Coronary artery (tissue), 2 donors: Measurements from ENCODE around the gene CPXM2.

Experiments
- DNase-seq: peaks from one replicate; pipeline ENCODE4 v3.0.0-alpha.2; 2017; ENCODE audit warnings: low spot score
- H3K27ac ChIP-seq, 2 donors: fragments of 200-600 bp; sonication (generic); one replicate each; pipeline ENCODE4 v1.5.1; 2016 to 2019
- H3K4me3 ChIP-seq: fragments of 200-600 bp; sonication (generic); 2 replicates; pipeline ENCODE4 v1.5.1; 2016; ENCODE audit warnings: mild to moderate bottlenecking, moderate library complexity
- CTCF ChIP-seq: fragments of 200-600 bp; sonication (generic); IDR thresholded peaks from one replicate; pipeline ENCODE4 v1.5.1; 2019; ENCODE audit warnings: antibody characterized with exemption

The CPXM2 gene

GRCh38 chr10:123760356-123761037, 131.1 kb downstream of the CPXM2 start:
- TF ChIP-seq CTCF, result no peak
- DNase-seq, result no peak
- Histone ChIP-seq H3K4me3 (no peak overlapping the region), H3K27ac (no peak overlapping the region)

GRCh38 chr10:123759501-123760031, 132.0 kb downstream of the CPXM2 start:
- TF ChIP-seq CTCF, result no peak
- H3K27ac ChIP-seq, result no peak overlapping the region
- no peak overlapping the region for H3K4me3 ChIP-seq
- DNase-seq, result no peak

GRCh38 chr10:123759041-123759440, 132.6 kb downstream of the CPXM2 start:
- no peak overlapping the region for H3K4me3 ChIP-seq
- no peak for TF ChIP-seq CTCF

GRCh38 chr10:123757853-123758252, 133.8 kb downstream of the CPXM2 start:
- Histone ChIP-seq H3K4me3 (no peak overlapping the region), H3K27ac (no peak overlapping the region)
- TF ChIP-seq CTCF, result no peak
- no peak for DNase-seq

More at GRCh38 chr10:123759041-123759440, 132.6 kb downstream of the CPXM2 start:
- no peak for DNase-seq
- H3K27ac ChIP-seq, result no peak overlapping the region

GRCh38 chr10:123755061-123755460, 136.5 kb downstream of the CPXM2 start:
- DNase-seq, result no peak
- no peak overlapping the region for H3K4me3 ChIP-seq
- H3K27ac ChIP-seq, result no peak overlapping the region
- no peak for TF ChIP-seq CTCF

- Histone ChIP-seq H3K4me3 (no peak overlapping the region), H3K27ac (no peak overlapping the region)
- DNase-seq, result no peak
- no peak for TF ChIP-seq CTCF
Observed at GRCh38 chr10:123754123-123754522, 137.5 kb downstream of the CPXM2 start.
